B cell (primary cell): Measurements from ENCODE around the gene AVP. TPM values are rescaled to one million over a fixed set of nuclear protein-coding genes. Genes with fewer than 3 reads are reported as not detected.
A peak's percentile ranks its signal among the peaks of the same experiment; 100 is the strongest.

Source experiments
- ATAC-seq: fragments of 200-7000 bp; cut with Tn5 transposase; one replicate; pipeline ENCODE4 v1.10.0; 2021; ENCODE audit warnings: low read depth, mild to moderate bottlenecking, moderate number of reproducible peaks, moderate library complexity
- CTCF ChIA-PET: fragments of 350-600 bp; sonication (Branson Sonifier 250); formaldehyde crosslinking; loops from one replicate; lab custom pipeline; 2021; ENCODE audit warnings: antibody characterized with exemption, inconsistent platforms; lab: Charles Lee
- POLR2A ChIA-PET: fragments of 350-600 bp; sonication (Branson Sonifier 250); formaldehyde crosslinking; loops from one replicate; lab custom pipeline; 2021; ENCODE audit warnings: antibody characterized with exemption; lab: Charles Lee
- DNase-seq: peaks from one replicate; pipeline ENCODE4 v3.0.0; 2013
- H2AFZ ChIP-seq: 2 replicates; pipeline ENCODE4 v1.6.1; 2012; ENCODE audit warnings: mild to moderate bottlenecking, low read depth, low read length; ENCODE audit not compliant: insufficient read depth, poor library complexity, severe bottlenecking
- H3K27ac ChIP-seq, 2 donors: 1 replicate in 1 of 2; 2 replicates in 1 of 2; pipeline ENCODE4 v1.5.1; 2012 to 2013; ENCODE audit warnings: low read length in 2 of 2, mild to moderate bottlenecking in 2 of 2, moderate library complexity in 1 of 2
- H3K27me3 ChIP-seq, 4 experiments: fragments of 200-600 bp in 1 of 4; sonication (generic) in 1 of 4; replicated peaks in 1 of 4; 1 replicate in 2 of 4; 2 replicates in 2 of 4; pipeline versions ENCODE4 v1.6.1 to v1.7.0; 2013 to 2016; ENCODE audit warnings: low read length in 3 of 4, mild to moderate bottlenecking in 2 of 4, mixed read lengths in 1 of 4, moderate library complexity in 1 of 4; ENCODE audit not compliant: insufficient read depth in 4 of 4, control insufficient read depth in 3 of 4; ENCODE audit errors: control extremely low read depth in 1 of 4
- H3K36me3 ChIP-seq, 2 experiments: replicated peaks in 1 of 2; 1 replicate in 1 of 2; 2 replicates in 1 of 2; pipeline versions ENCODE4 v1.6.1 to v1.7.1; 2013; ENCODE audit warnings: low read length in 1 of 2; ENCODE audit not compliant: insufficient read depth in 2 of 2, control insufficient read depth in 1 of 2; ENCODE audit errors: control extremely low read depth in 1 of 2, extremely low read depth in 1 of 2
- H3K4me1 ChIP-seq, 2 donors: fragments of 200-600 bp in 1 of 2; sonication (generic) in 1 of 2; 1 replicate in 1 of 2; 2 replicates in 1 of 2; pipeline versions ENCODE4 v1.5.1 to v1.6.1; 2013 to 2017; ENCODE audit warnings: low read length in 2 of 2; ENCODE audit not compliant: control insufficient read depth in 2 of 2, insufficient read depth in 2 of 2
- H3K4me2 ChIP-seq: replicated peaks from 2 replicates; pipeline ENCODE3; 2012; ENCODE audit warnings: mild to moderate bottlenecking, low read depth, low read length; ENCODE audit not compliant: poor library complexity, severe bottlenecking
- H3K4me3 ChIP-seq, 5 experiments: fragments of 200-600 bp in 1 of 5; sonication (generic) in 1 of 5; 1 replicate in 3 of 5; 2 replicates in 2 of 5; pipeline versions ENCODE4 v1.5.1 to v1.7.0; 2011 to 2016; ENCODE audit warnings: low read length in 4 of 5, mild to moderate bottlenecking in 4 of 5, low read depth in 2 of 5, control low read depth in 1 of 5, moderate library complexity in 1 of 5; ENCODE audit not compliant: insufficient read depth in 1 of 5; ENCODE audit errors: control extremely low read depth in 1 of 5, extremely low read depth in 1 of 5
- H3K79me2 ChIP-seq: fragments of 200-600 bp; sonication (generic); one replicate; pipeline ENCODE4 v1.6.0; 2016; ENCODE audit warnings: low read length; ENCODE audit not compliant: control insufficient read depth, insufficient read depth
- H3K9ac ChIP-seq: fragments of 200-600 bp; sonication (generic); 2 replicates; pipeline ENCODE4 v1.6.1; 2017; ENCODE audit warnings: mild to moderate bottlenecking, low read length, moderate library complexity
- H3K9me3 ChIP-seq, 3 donors: one replicate each; pipeline versions ENCODE4 v1.6.1 to v1.7.1; 2013; ENCODE audit warnings: low read length in 2 of 3; ENCODE audit not compliant: control insufficient read depth in 2 of 3, insufficient read depth in 1 of 3; ENCODE audit errors: control extremely low read depth in 1 of 3
- H4K20me1 ChIP-seq: 2 replicates; pipeline ENCODE4 v1.6.0; 2012; ENCODE audit warnings: mild to moderate bottlenecking, low read length; ENCODE audit not compliant: insufficient read depth, control insufficient read depth, poor library complexity, severe bottlenecking
- H3K27ac Mint-ChIP-seq: one replicate; pipeline ENCODE4 v1.8.0; 2021; ENCODE audit warnings: mixed read lengths
- H3K27me3 Mint-ChIP-seq: one replicate; pipeline ENCODE4 v1.8.0; 2021; ENCODE audit warnings: mixed read lengths
- H3K4me1 Mint-ChIP-seq: one replicate; pipeline ENCODE4 v1.8.0; 2021; ENCODE audit warnings: mixed read lengths
- H3K4me3 Mint-ChIP-seq: one replicate; pipeline ENCODE4 v1.8.0; 2021; ENCODE audit warnings: mixed read lengths
- H3K9me3 Mint-ChIP-seq: one replicate; pipeline ENCODE4 v1.8.0; 2022; ENCODE audit warnings: mixed read lengths; ENCODE audit not compliant: insufficient read depth
- CTCF ChIP-seq: fragments of 200-600 bp; IDR thresholded peaks from one replicate; pipeline ENCODE4 v1.8.0; 2022; ENCODE audit warnings: antibody characterized with exemption, mild to moderate bottlenecking
- EZH2 ChIP-seq: IDR thresholded peaks from 2 replicates; pipeline ENCODE4 v1.6.1; 2012; ENCODE audit warnings: borderline replicate concordance, low read depth, mild to moderate bottlenecking, moderate library complexity, low read length; ENCODE audit not compliant: insufficient read depth, poor library complexity, severe bottlenecking
- WGBS: methylation state at CpG from one replicate; pipeline ENCODE4 v1.1.5; 2013; ENCODE audit warnings: missing lambda C conversion rate; ENCODE audit not compliant: insufficient coverage; 5-methylcytosine and 5-hydroxymethylcytosine counted together
- intact Hi-C: fragments of 100-400 bp; cut with micrococcal nuclease; formaldehyde crosslinking; loops from one replicate; pipeline ENCODE4 v1.10.0; 2022
- polyA plus RNA-seq: library from polyadenylated mRNA; depleted of rRNA; stranded (reverse); fragments of >200 nt; gene quantifications from 2 replicates; pipeline ENCODE4 v1.2.3, GENCODE V29; 2012
- total RNA-seq, 2 donors: library from RNA; stranded (reverse); fragments of 120-200 nt in 1 of 2; gene quantifications; 1 replicate in 1 of 2; 2 replicates in 1 of 2; pipeline versions ENCODE4 v1.2.3 to v1.2.4, GENCODE V29; 2013 to 2022

AVP gene
- total and polyA plus RNA-seq, 2 donors (not counting 1 experiment from before 2014, with no cell fraction given) = 4.5 TPM; not detected in 1

DNA sequence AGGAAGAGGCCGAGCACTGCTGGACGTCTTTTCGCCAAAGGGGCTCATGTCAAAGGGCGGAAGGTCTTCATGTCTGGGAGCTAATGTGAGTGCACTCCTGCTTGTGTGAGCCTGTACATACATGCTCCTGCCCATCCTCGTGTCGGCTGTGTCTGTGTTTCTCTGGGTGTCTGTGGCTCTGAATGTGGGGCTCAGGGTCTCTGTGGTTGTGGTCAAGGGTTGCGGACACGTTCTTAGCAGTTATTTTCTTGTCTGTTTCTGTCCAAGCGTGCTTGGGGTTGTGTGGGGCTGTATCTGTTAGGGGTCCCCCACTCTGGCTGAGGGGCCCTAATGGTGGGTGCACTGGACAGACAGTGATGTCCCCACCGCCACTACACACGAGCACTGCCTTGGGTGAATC is 2.9 kb downstream of the AVP start:
- Histone ChIP-seq H3K9ac (no peak overlapping the region), H2AFZ (no peak overlapping the region), H3K9me3 (peaks cover 0 to 21% (median 0%) of the 10 kb centered on the region in 3 donors), H3K4me3 (no peak overlapping the region), H3K4me1 (peaks cover 13 to 23% of the 10 kb centered on the region in 2 donors), H3K79me2 (no peaks in the 10 kb centered on the region), H3K4me2 (peak overlapping the region; percentile 83), H3K36me3 (no peaks in the 10 kb centered on the region), H4K20me1 (no peaks in the 10 kb centered on the region), H3K27ac (no peak overlapping the region), H3K27me3 (peaks cover 0 to 57% (median 31%) of the 10 kb centered on the region in 4 experiments)
- Mint-ChIP-seq H3K27me3 (peaks cover 54% of the 10 kb centered on the region), H3K27ac (no peak overlapping the region), H3K9me3 (no peaks in the 10 kb centered on the region), H3K4me1 (peaks cover 21% of the 10 kb centered on the region), H3K4me3 (peak overlapping the region; percentile 86)
- ChIA-PET CTCF (no interaction called here), POLR2A (no interaction called here)
- ATAC-seq (no peak), DNase-seq (no peak)
- intact Hi-C loops = no loop called here
- no peak for TF ChIP-seq CTCF
- WGBS = 67% methylated on average over 11 of the region's 11 CpGs

DNA sequence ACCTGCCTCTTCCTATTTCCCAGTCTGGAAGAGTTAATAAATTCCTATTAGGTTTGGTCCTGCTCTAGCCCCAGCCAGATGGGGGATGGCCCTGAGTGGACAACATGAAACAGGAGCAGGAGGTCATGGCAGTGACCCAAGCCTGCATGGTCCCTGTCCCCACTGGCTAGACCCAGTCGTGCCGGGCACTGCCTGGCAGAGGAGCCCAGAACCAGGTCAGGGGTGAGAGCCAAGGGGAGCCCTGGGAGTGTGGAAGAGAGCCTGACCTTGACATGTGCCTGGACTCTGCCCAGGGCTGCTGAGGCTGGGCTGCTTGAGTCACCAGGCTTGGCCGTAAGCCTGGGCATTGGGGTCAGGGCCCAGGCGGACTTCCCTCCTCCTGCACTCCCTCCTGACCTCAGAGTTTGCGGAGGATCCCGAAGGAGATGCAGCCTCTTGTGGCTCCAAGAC is 3.6 kb downstream of the AVP start:
- 48% methylated on average over 3 of the region's 6 CpGs for WGBS
- Histone ChIP-seq H3K36me3 (no peaks in the 10 kb centered on the region), H3K4me3 (no peak overlapping the region), H3K4me2 (no peak overlapping the region), H2AFZ (no peak overlapping the region), H3K27me3 (peaks cover 0 to 63% (median 33%) of the 10 kb centered on the region in 4 experiments), H3K9ac (no peak overlapping the region), H3K4me1 (peaks cover 13 to 23% of the 10 kb centered on the region in 2 donors), H3K79me2 (no peaks in the 10 kb centered on the region), H4K20me1 (no peaks in the 10 kb centered on the region), H3K27ac (no peak overlapping the region), H3K9me3 (peaks cover 0 to 21% (median 0%) of the 10 kb centered on the region in 3 donors)
- TF ChIP-seq CTCF (no peak), EZH2 (no peak)
- Mint-ChIP-seq H3K9me3 (no peaks in the 10 kb centered on the region), H3K4me3 (no peak overlapping the region), H3K27ac (no peak overlapping the region), H3K27me3 (peaks cover 55% of the 10 kb centered on the region), H3K4me1 (peaks cover 21% of the 10 kb centered on the region)
- ChIA-PET POLR2A (no interaction called here), CTCF (no interaction called here)
- DNase-seq = no peak
- no peak for ATAC-seq
- intact Hi-C loops = no loop called here
